ENCODE data around the gene COLQ. TPM values are rescaled to one million over a fixed set of nuclear protein-coding genes. Genes with fewer than 3 reads are reported as not detected.

The COLQ gene
- polyA plus RNA-seq, 1 donor (not counting 4 experiments of a cell fraction or from before 2014, with no cell fraction given), result 0.35 TPM

DNA sequence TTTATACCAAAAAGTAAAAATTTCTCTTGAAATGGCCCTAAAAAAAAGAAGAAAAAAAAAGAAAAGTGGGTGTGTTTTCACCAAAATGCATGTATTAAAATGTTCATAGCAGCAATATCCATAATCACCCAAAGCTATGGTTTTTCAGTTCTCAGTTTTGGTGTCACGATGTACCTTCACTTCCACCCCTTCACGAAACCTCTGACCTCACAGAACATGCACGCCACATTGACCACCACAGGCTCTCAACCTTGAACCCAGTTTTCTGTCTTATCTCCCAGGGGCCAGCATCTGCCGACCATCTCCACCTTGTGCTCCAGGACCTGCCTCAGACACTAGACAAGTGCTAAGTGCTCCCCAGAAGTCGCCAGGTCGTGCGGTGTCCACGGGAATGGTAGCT, 30.4 kb downstream of the COLQ start:
- Histone ChIP-seq H3K27ac (ENCODE audit: control insufficient read depth, insufficient read depth, low read length) (no peak overlapping the region), H4K20me1 (ENCODE audit: control insufficient read depth, extremely low read depth, insufficient read depth, low read length) (no peaks in the 10 kb centered on the region), H3K9me3 (ENCODE audit: control insufficient read depth, low read depth, low read length) (no peaks in the 10 kb centered on the region), H3K4me3 (ENCODE audit: control insufficient read depth in 2 of 3, extremely low read depth in 1 of 3, insufficient read depth in 2 of 3, low read depth in 1 of 3, low read length in 3 of 3) (no peak overlapping the region), H3K27me3 (ENCODE audit: control insufficient read depth, extremely low read depth, insufficient read depth, low read length) (peaks cover 3% of the 10 kb centered on the region), H3K4me1 (ENCODE audit: control insufficient read depth, extremely low read depth, insufficient read depth, low read length) (no peaks in the 10 kb centered on the region), H3K36me3 (ENCODE audit: control insufficient read depth in 2 of 2, extremely low read depth in 1 of 2, insufficient read depth in 2 of 2, low read length in 2 of 2) (no peaks in the 10 kb centered on the region), H2AFZ (ENCODE audit: control insufficient read depth, low read length) (no peak overlapping the region), H3K9me1 (ENCODE audit: control insufficient read depth, extremely low read depth, insufficient read depth, low read length) (no peaks in the 10 kb centered on the region), H3K4me2 (ENCODE audit: control insufficient read depth, extremely low read depth, insufficient read depth, low read depth, low read length) (no peak overlapping the region), H3K9ac (ENCODE audit: control insufficient read depth, extremely low read depth, insufficient read depth, low read length) (no peak overlapping the region), H3K79me2 (ENCODE audit: control insufficient read depth, insufficient read depth, low read length) (no peaks in the 10 kb centered on the region)
- dilution Hi-C loops (cut with MboI; ENCODE audit: extremely low pct_ligation_motif_present, low sequenced_read_pairs), result no loop called here
- DNase-seq (ENCODE audit: low read depth, low spot score) (no peak), FAIRE-seq (no peak)
- no peak for TF ChIP-seq EZH2 (IDR thresholded peaks at IDR 0.05; ENCODE audit: low read length)
- TF ChIP-seq, protein P1, sequence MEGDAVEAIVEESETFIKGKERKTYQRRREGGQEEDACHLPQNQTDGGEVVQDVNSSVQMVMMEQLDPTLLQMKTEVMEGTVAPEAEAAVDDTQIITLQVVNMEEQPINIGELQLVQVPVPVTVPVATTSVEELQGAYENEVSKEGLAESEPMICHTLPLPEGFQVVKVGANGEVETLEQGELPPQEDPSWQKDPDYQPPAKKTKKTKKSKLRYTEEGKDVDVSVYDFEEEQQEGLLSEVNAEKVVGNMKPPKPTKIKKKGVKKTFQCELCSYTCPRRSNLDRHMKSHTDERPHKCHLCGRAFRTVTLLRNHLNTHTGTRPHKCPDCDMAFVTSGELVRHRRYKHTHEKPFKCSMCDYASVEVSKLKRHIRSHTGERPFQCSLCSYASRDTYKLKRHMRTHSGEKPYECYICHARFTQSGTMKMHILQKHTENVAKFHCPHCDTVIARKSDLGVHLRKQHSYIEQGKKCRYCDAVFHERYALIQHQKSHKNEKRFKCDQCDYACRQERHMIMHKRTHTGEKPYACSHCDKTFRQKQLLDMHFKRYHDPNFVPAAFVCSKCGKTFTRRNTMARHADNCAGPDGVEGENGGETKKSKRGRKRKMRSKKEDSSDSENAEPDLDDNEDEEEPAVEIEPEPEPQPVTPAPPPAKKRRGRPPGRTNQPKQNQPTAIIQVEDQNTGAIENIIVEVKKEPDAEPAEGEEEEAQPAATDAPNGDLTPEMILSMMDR (optimal IDR thresholded peaks at IDR 0.05 in 1 of 3, IDR thresholded peaks at IDR 0.05 in 1 of 3, conservative IDR thresholded peaks at IDR 0.05 in 1 of 3; ENCODE audit: extremely low read depth in 1 of 3, insufficient read depth in 2 of 3, low read length in 3 of 3), result no peak

DNA sequence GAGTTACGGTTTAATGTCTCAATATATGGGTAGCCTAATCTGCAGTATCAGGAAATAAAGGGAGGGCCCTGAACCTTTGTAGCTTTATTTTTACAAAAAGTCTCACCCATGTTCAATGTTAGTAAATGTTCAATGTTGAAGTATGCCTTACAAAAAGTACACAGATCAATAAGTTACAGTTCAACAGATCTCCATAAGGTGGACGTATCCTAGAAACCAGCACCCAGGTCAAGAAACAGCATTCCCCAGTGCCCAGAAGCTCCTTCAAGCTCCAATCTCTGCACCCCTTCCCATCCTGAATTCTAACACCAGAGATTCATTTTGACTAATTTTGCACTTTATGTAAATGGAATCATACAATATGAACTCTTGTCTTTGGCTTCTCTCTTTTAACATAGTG, 31.3 kb downstream of the COLQ start:
- FAIRE-seq (no peak), DNase-seq (ENCODE audit: low read depth, low spot score) (no peak)
- Histone ChIP-seq H3K4me3 (ENCODE audit: control insufficient read depth in 2 of 3, extremely low read depth in 1 of 3, insufficient read depth in 2 of 3, low read depth in 1 of 3, low read length in 3 of 3) (no peak overlapping the region), H3K79me2 (ENCODE audit: control insufficient read depth, insufficient read depth, low read length) (no peaks in the 10 kb centered on the region), H3K27ac (ENCODE audit: control insufficient read depth, insufficient read depth, low read length) (no peak overlapping the region), H3K4me1 (ENCODE audit: control insufficient read depth, extremely low read depth, insufficient read depth, low read length) (no peaks in the 10 kb centered on the region), H3K9ac (ENCODE audit: control insufficient read depth, extremely low read depth, insufficient read depth, low read length) (no peak overlapping the region), H3K27me3 (ENCODE audit: control insufficient read depth, extremely low read depth, insufficient read depth, low read length) (peaks cover 3% of the 10 kb centered on the region), H3K9me1 (ENCODE audit: control insufficient read depth, extremely low read depth, insufficient read depth, low read length) (no peaks in the 10 kb centered on the region), H3K9me3 (ENCODE audit: control insufficient read depth, low read depth, low read length) (no peaks in the 10 kb centered on the region), H3K36me3 (ENCODE audit: control insufficient read depth in 2 of 2, extremely low read depth in 1 of 2, insufficient read depth in 2 of 2, low read length in 2 of 2) (no peaks in the 10 kb centered on the region), H2AFZ (ENCODE audit: control insufficient read depth, low read length) (no peak overlapping the region), H4K20me1 (ENCODE audit: control insufficient read depth, extremely low read depth, insufficient read depth, low read length) (no peaks in the 10 kb centered on the region), H3K4me2 (ENCODE audit: control insufficient read depth, extremely low read depth, insufficient read depth, low read depth, low read length) (no peak overlapping the region)
- dilution Hi-C loops (cut with MboI; ENCODE audit: extremely low pct_ligation_motif_present, low sequenced_read_pairs), result no loop called here
- TF ChIP-seq EZH2 (IDR thresholded peaks at IDR 0.05; ENCODE audit: low read length), result no peak
- TF ChIP-seq, protein P1 (optimal IDR thresholded peaks at IDR 0.05 in 1 of 3, IDR thresholded peaks at IDR 0.05 in 1 of 3, conservative IDR thresholded peaks at IDR 0.05 in 1 of 3; ENCODE audit: extremely low read depth in 1 of 3, insufficient read depth in 2 of 3, low read length in 3 of 3), result no peak

Data from keratinocyte (primary cell).